GM21423 (cell line): Measurements from ENCODE around the gene PRPH2.
"Not testable (repeated sequence)": the region's sequence is repeated elsewhere in the genome, so short reads cannot be mapped to it uniquely, and the experiment has no call there.

Source experiments
- ATAC-seq: cut with Tn5 transposase; IDR thresholded peaks from one replicate; pipeline ENCODE4 v1.9.1; 2021; ENCODE audit warnings: mild to moderate bottlenecking, moderate library complexity; ENCODE audit not compliant: unreplicated experiment

PRPH2 gene

GRCh38 chr6:42702200-42702599, 20.2 kb downstream of the PRPH2 start:
- ATAC-seq: no peak

GRCh38 chr6:42698217-42698616, 24.2 kb downstream of the PRPH2 start:
- no peak for ATAC-seq

GRCh38 chr6:42697268-42697655, 25.1 kb downstream of the PRPH2 start:
- ATAC-seq: no peak

- ATAC-seq: no peak
Measured at GRCh38 chr6:42696526-42697267, 25.7 kb downstream of the PRPH2 start.

GRCh38 chr6:42694586-42694985, 27.8 kb downstream of the PRPH2 start:
- no peak for ATAC-seq

- ATAC-seq: no peak
Measured at GRCh38 chr6:42693725-42694323, 28.6 kb downstream of the PRPH2 start.

- no peak for ATAC-seq
Measured at GRCh38 chr6:42692137-42692911, 30.1 kb downstream of the PRPH2 start.

GRCh38 chr6:42690872-42691271, 31.5 kb downstream of the PRPH2 start:
- ATAC-seq: no peak

GRCh38 chr6:42690151-42690702, 32.2 kb downstream of the PRPH2 start:
- ATAC-seq: no peak

- no peak for ATAC-seq
Measured at GRCh38 chr6:42689371-42689770, 33.0 kb downstream of the PRPH2 start.

- ATAC-seq: no peak
Measured at GRCh38 chr6:42688281-42688680, 34.1 kb downstream of the PRPH2 start.

- no peak for ATAC-seq
Measured at GRCh38 chr6:42679358-42679757, 43.0 kb downstream of the PRPH2 start.

GRCh38 chr6:42674780-42675179, 47.6 kb downstream of the PRPH2 start:
- ATAC-seq: no peak

- ATAC-seq: not testable (repeated sequence)
Measured at GRCh38 chr6:42674368-42674767, 48.0 kb downstream of the PRPH2 start.

GRCh38 chr6:42664718-42665117, 57.7 kb downstream of the PRPH2 start:
- no peak for ATAC-seq

GRCh38 chr6:42661540-42662153, 60.8 kb downstream of the PRPH2 start:
- ATAC-seq: no peak

- ATAC-seq: no peak
Measured at GRCh38 chr6:42659806-42660205, 62.6 kb downstream of the PRPH2 start.

- no peak for ATAC-seq
Measured at GRCh38 chr6:42653851-42654250, 68.5 kb downstream of the PRPH2 start.

GRCh38 chr6:42652024-42652746, 70.2 kb downstream of the PRPH2 start:
- ATAC-seq: no peak
